ENCODE results near the gene CLMN. TPM values are rescaled to one million over a fixed set of nuclear protein-coding genes. Genes with fewer than 3 reads are reported as not detected.

CLMN gene
- total and polyA plus RNA-seq, 9 of the 15 experiments (the other 6 are each of a cell fraction or from before 2014, with no cell fraction given), result 0.01 to 0.18 (median 0.07) TPM; not detected in 4

DNA sequence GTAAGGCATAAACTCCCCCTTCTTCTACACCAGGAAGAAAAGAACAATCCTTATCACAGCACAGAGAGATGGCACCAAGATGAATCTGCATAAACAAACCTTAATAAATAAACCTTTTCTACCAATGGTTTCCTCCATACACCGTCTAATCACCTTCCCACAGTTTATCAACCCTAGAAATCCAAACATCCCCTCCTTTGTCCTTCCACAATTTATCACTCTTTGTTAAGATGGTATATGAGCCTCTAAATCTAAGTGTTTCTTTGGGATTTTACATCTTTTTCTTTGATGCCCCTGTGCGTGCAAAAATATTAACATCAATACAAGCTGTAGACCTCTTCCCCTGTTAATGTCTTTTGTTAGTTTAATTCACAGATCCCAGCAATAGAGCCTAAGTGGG, 174.9 kb downstream of the CLMN start (continued):
- TF ChIP-seq ZNF184 (CRISPR knock-in tag; IDR thresholded peaks at IDR 0.05) (no peak), LCOR (CRISPR knock-in tag; IDR thresholded peaks at IDR 0.05) (no peak)
- TF ChIP-seq, protein P1, sequence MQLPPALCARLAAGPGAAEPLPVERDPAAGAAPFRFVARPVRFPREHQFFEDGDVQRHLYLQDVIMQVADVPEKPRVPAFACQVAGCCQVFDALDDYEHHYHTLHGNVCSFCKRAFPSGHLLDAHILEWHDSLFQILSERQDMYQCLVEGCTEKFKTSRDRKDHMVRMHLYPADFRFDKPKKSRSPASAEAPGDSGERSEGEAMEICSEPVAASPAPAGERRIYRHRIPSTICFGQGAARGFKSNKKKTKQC (CRISPR knock-in tag; IDR thresholded peaks at IDR 0.05), result no peak
- TF ChIP-seq, protein P2, sequence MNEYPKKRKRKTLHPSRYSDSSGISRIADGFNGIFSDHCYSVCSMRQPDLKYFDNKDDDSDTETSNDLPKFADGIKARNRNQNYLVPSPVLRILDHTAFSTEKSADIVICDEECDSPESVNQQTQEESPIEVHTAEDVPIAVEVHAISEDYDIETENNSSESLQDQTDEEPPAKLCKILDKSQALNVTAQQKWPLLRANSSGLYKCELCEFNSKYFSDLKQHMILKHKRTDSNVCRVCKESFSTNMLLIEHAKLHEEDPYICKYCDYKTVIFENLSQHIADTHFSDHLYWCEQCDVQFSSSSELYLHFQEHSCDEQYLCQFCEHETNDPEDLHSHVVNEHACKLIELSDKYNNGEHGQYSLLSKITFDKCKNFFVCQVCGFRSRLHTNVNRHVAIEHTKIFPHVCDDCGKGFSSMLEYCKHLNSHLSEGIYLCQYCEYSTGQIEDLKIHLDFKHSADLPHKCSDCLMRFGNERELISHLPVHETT (CRISPR knock-in tag; conservative IDR thresholded peaks at IDR 0.05 in 1 of 2, IDR thresholded peaks at IDR 0.05 in 1 of 2), result no peak
- TF ChIP-seq, protein P3, sequence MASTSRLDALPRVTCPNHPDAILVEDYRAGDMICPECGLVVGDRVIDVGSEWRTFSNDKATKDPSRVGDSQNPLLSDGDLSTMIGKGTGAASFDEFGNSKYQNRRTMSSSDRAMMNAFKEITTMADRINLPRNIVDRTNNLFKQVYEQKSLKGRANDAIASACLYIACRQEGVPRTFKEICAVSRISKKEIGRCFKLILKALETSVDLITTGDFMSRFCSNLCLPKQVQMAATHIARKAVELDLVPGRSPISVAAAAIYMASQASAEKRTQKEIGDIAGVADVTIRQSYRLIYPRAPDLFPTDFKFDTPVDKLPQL (IDR thresholded peaks at IDR 0.05; ENCODE audit: extremely low read depth, insufficient read length), result no peak

DNA sequence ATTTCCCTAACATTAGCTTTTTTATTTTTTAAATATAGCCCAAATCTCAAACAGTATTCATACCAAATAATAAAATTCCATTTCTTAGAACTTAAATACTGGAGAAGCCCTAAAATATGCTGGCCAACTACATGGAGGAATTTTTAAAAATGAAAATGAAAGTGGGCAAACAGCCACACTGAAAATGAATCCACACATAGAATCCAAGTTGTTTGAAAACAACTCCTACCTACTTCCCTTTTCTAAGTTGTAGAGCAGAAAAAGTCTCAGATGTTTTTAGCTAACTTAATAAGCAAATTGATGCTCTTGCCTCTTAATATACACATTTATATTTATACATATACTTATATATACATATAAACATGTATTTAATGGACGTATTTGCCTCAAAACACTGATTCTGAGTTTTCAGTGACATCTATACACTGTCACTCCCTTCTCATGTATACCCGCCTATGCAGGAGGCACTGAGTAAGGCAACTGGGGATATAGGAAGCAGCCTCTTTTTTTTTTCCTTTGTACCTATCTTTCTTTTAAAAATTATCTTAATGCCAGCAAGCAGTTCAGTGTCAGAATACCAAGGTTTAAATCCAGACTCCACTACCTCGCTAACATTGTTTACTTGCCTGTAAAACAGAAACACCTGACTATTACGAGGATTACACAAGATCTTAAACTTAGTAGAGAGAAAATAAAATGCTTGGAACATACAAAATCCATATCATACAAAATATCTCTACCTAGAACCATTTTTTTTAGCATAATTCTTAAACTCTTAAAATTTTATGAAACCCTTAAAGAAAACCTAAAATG, 175.7 kb downstream of the CLMN start:
- H2AFZ ChIP-seq (ENCODE audit: low read depth, low read length), result no peak overlapping the region
- ChIA-PET CTCF (ENCODE audit: low intra/inter-chr PET ratio) (no interaction called here), POLR2A (interaction anchor here (0.7 to 1.0 kb wide), 2 partner anchors 13 to 36 kb away, joined by 3 to 4 read pairs; no protein-coding TSS in a partner anchor)
- no peak overlapping the region for H3K4me2 ChIP-seq (ENCODE audit: insufficient read depth, low read length)
- H4K20me1 ChIP-seq (replicated peaks; ENCODE audit: control insufficient read depth, insufficient read depth, low read length), result no peaks in the 10 kb centered on the region
- no peaks in the 10 kb centered on the region; the same call in 1 of the 2 replicates for H3K9me3 ChIP-seq (replicated peaks; ENCODE audit: control insufficient read depth, insufficient read depth, low read depth, low read length)
- no peak overlapping the region for H3K9ac ChIP-seq (ENCODE audit: insufficient read depth in 1 of 2, low read depth in 2 of 2, low read length in 2 of 2)
- DNase-seq (ENCODE audit: extremely low read depth in 1 of 4, low spot score in 3 of 4) (no peak), ATAC-seq (no peak), FAIRE-seq (no peak)
- peaks cover 11% of the 10 kb centered on the region; the same call in 2 of the 3 replicates for H3K79me2 ChIP-seq (ENCODE audit: control insufficient read depth, insufficient read depth, low read length)
- in situ Hi-C loops (cut with MboI) (no loop called here), intact Hi-C loops (cut with micrococcal nuclease) (no loop called here)
- H3K9me1 ChIP-seq (ENCODE audit: control insufficient read depth, insufficient read depth, low read length), result no peaks in the 10 kb centered on the region
- H3K27ac ChIP-seq (ENCODE audit: extremely low read depth, low read depth, low read length), result no peak overlapping the region
- BruUV-seq (replicated peaks), result no TSS peak
- no peak overlapping the region for H3K4me3 ChIP-seq
- H3K4me1 ChIP-seq (replicated peaks in 1 of 2; ENCODE audit: control insufficient read depth in 2 of 2, insufficient read depth in 2 of 2, low read length in 2 of 2), result no peaks in the 10 kb centered on the region
- H3K27me3 ChIP-seq (ENCODE audit: control insufficient read depth in 2 of 2, insufficient read depth in 2 of 2, low read length in 2 of 2), result no peaks in the 10 kb centered on the region
- H3K36me3 ChIP-seq (ENCODE audit: control insufficient read depth, insufficient read depth, low read length), result peaks cover 3% of the 10 kb centered on the region; the same call in 1 of the 3 replicates
- 85% methylated on average over 4 of the region's 4 CpGs for WGBS (ENCODE audit: insufficient coverage, low coverage, missing lambda C conversion rate)
- TF ChIP-seq, protein P4, sequence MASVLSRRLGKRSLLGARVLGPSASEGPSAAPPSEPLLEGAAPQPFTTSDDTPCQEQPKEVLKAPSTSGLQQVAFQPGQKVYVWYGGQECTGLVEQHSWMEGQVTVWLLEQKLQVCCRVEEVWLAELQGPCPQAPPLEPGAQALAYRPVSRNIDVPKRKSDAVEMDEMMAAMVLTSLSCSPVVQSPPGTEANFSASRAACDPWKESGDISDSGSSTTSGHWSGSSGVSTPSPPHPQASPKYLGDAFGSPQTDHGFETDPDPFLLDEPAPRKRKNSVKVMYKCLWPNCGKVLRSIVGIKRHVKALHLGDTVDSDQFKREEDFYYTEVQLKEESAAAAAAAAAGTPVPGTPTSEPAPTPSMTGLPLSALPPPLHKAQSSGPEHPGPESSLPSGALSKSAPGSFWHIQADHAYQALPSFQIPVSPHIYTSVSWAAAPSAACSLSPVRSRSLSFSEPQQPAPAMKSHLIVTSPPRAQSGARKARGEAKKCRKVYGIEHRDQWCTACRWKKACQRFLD (CRISPR knock-in tag; IDR thresholded peaks at IDR 0.05), result no peak
- TF ChIP-seq ZNF695 (CRISPR knock-in tag; IDR thresholded peaks at IDR 0.05) (no peak), ZNF644 (tag; IDR thresholded peaks at IDR 0.05; ENCODE audit: low read depth) (no peak), YY1 (IDR thresholded peaks at IDR 0.05; ENCODE audit: borderline replicate concordance in 1 of 3, control insufficient read depth in 1 of 3, extremely low read depth in 1 of 3, insufficient read depth in 3 of 3, insufficient read length in 1 of 3, insufficient replicate concordance in 2 of 3, low read depth in 1 of 3, low read length in 2 of 3) (no peak), MBD2 (IDR thresholded peaks at IDR 0.05; ENCODE audit: borderline replicate concordance, low read depth) (no peak), ZNF134 (CRISPR knock-in tag; conservative IDR thresholded peaks at IDR 0.05) (no peak), NFIC (IDR thresholded peaks at IDR 0.05) (no peak), SLC30A9 (CRISPR knock-in tag; IDR thresholded peaks at IDR 0.05) (no peak)
- TF ChIP-seq, protein P5, sequence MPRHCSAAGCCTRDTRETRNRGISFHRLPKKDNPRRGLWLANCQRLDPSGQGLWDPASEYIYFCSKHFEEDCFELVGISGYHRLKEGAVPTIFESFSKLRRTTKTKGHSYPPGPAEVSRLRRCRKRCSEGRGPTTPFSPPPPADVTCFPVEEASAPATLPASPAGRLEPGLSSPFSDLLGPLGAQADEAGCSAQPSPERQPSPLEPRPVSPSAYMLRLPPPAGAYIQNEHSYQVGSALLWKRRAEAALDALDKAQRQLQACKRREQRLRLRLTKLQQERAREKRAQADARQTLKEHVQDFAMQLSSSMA (CRISPR knock-in tag; IDR thresholded peaks at IDR 0.05), result no peak

Measured in K562 (cell line).